ENCODE measurements around the gene GALNT6.

Gene GALNT6

GRCh38 chr12:51428256-51428655 is 37.0 kb upstream of the GALNT6 start:
- H4K20me1 ChIP-seq (ENCODE audit: control insufficient read depth, insufficient read depth, low read depth, low read length): no peaks in the 10 kb centered on the region
- no peak for TF ChIP-seq EZH2phosphoT487 (IDR thresholded peaks at IDR 0.05; ENCODE audit: borderline replicate concordance, low read length)
- TF ChIP-seq CTCF (IDR thresholded peaks at IDR 0.05; ENCODE audit: low read depth, low read length, poor library complexity, severe bottlenecking): no peak
- no peaks in the 10 kb centered on the region for H3K36me3 ChIP-seq (ENCODE audit: control insufficient read depth, low read length)
- H3K27ac ChIP-seq (ENCODE audit: low read depth, low read length): no peak overlapping the region
- peaks cover 22% of the 10 kb centered on the region for H3K4me1 ChIP-seq (ENCODE audit: control insufficient read depth, low read length)
- H3K9me3 ChIP-seq (ENCODE audit: control insufficient read depth, insufficient read depth, low read length): no peaks in the 10 kb centered on the region
- H3F3A ChIP-seq (ENCODE audit: control insufficient read depth, insufficient read depth): no peaks in the 10 kb centered on the region
- peaks cover 13% of the 10 kb centered on the region; the same call in 1 of the 2 replicates for H3K27me3 ChIP-seq (ENCODE audit: control insufficient read depth, low read length)
- H3K4me3 ChIP-seq (ENCODE audit: low read length): no peak overlapping the region
- H3K9me2 ChIP-seq (replicated peaks; ENCODE audit: control insufficient read depth, low read length): no peaks in the 10 kb centered on the region
- H3K4me2 ChIP-seq (ENCODE audit: low read length): no peak overlapping the region
- H3K79me2 ChIP-seq (ENCODE audit: control insufficient read depth, low read length): no peaks in the 10 kb centered on the region

GRCh38 chr12:51424662-51425539 is 33.7 kb upstream of the GALNT6 start, which contains the start of gene SLC4A8:
SLC4A8 (plus strand) TSS chr12:51424831; CDS start chr12:51424988, 157 bp downstream.
- Histone ChIP-seq H3K4me1 (ENCODE audit: control insufficient read depth, low read length) (peaks cover 17% of the 10 kb centered on the region), H3K4me2 (ENCODE audit: low read length) (peak within 1 kb of the TSS; percentile 72), H3K27ac (ENCODE audit: low read depth, low read length) (no peak within 1 kb of the TSS), H3K9me3 (ENCODE audit: control insufficient read depth, insufficient read depth, low read length) (no peaks in the 10 kb centered on the region), H3F3A (ENCODE audit: control insufficient read depth, insufficient read depth) (no peaks in the 10 kb centered on the region), H3K27me3 (ENCODE audit: control insufficient read depth, low read length) (peaks cover 19% of the 10 kb centered on the region; the same call in 1 of the 2 replicates), H3K36me3 (ENCODE audit: control insufficient read depth, low read length) (no peaks in the 10 kb centered on the region), H3K4me3 (ENCODE audit: low read length) (peak within 1 kb of the TSS; percentile 74), H4K20me1 (ENCODE audit: control insufficient read depth, insufficient read depth, low read depth, low read length) (no peaks in the 10 kb centered on the region), H3K79me2 (ENCODE audit: control insufficient read depth, low read length) (no peaks in the 10 kb centered on the region), H3K9me2 (replicated peaks; ENCODE audit: control insufficient read depth, low read length) (no peaks in the 10 kb centered on the region)
- TF ChIP-seq EZH2phosphoT487 (IDR thresholded peaks at IDR 0.05; ENCODE audit: borderline replicate concordance, low read length) (no peak), CTCF (IDR thresholded peaks at IDR 0.05; ENCODE audit: low read depth, low read length, poor library complexity, severe bottlenecking) (peak; percentile 82)

GRCh38 chr12:51424094-51424661 is 33.0 kb upstream of the GALNT6 start:
- no peaks in the 10 kb centered on the region for H3K9me3 ChIP-seq (ENCODE audit: control insufficient read depth, insufficient read depth, low read length)
- peak overlapping the region; percentile 72 for H3K4me2 ChIP-seq (ENCODE audit: low read length)
- H3K79me2 ChIP-seq (ENCODE audit: control insufficient read depth, low read length): no peaks in the 10 kb centered on the region
- peaks cover 26% of the 10 kb centered on the region for H3K27me3 ChIP-seq (ENCODE audit: control insufficient read depth, low read length)
- H3K9me2 ChIP-seq (replicated peaks; ENCODE audit: control insufficient read depth, low read length): no peaks in the 10 kb centered on the region
- H3K4me1 ChIP-seq (ENCODE audit: control insufficient read depth, low read length): peaks cover 17% of the 10 kb centered on the region
- no peak for TF ChIP-seq EZH2phosphoT487 (IDR thresholded peaks at IDR 0.05; ENCODE audit: borderline replicate concordance, low read length)
- TF ChIP-seq CTCF (IDR thresholded peaks at IDR 0.05; ENCODE audit: low read depth, low read length, poor library complexity, severe bottlenecking): no peak
- H3F3A ChIP-seq (ENCODE audit: control insufficient read depth, insufficient read depth): no peaks in the 10 kb centered on the region
- no peaks in the 10 kb centered on the region for H3K36me3 ChIP-seq (ENCODE audit: control insufficient read depth, low read length)
- no peaks in the 10 kb centered on the region for H4K20me1 ChIP-seq (ENCODE audit: control insufficient read depth, insufficient read depth, low read depth, low read length)
- no peak overlapping the region for H3K27ac ChIP-seq (ENCODE audit: low read depth, low read length)
- H3K4me3 ChIP-seq (ENCODE audit: low read length): peak overlapping the region; percentile 74

Data from DOHH2 (cell line).